RWPE1 (cell line): ENCODE measurements around the gene GABRA5.
"Not testable (repeated sequence)": the region's sequence is repeated elsewhere in the genome, so short reads cannot be mapped to it uniquely, and the experiment has no call there.

ENCODE experiments used
- CTCF ChIA-PET: fragments of 350-600 bp; sonication (Branson Sonifier 250); formaldehyde crosslinking; extraction: SDS; loops from one replicate; lab custom pipeline; 2021; lab: Yijun Ruan, JAX
- POLR2A ChIA-PET: fragments of 400-600 bp; formaldehyde crosslinking; extraction: SDS; loops from one replicate; lab custom pipeline; 2020; ENCODE audit warnings: antibody characterized with exemption; ENCODE audit not compliant: low non-redundant PET; lab: Yijun Ruan, JAX
- DNase-seq: peaks from one replicate; pipeline ENCODE4 v3.0.0; 2012; ENCODE audit warnings: low spot score
- H3K27ac ChIP-seq: fragments of 450-650 bp; 2 replicates; pipeline ENCODE4 v1.5.1; 2017
- CTCF ChIP-seq: fragments of 450-650 bp; conservative IDR thresholded peaks from 2 replicates; pipeline ENCODE4 v1.5.1; 2017; ENCODE audit warnings: low read depth, mild to moderate bottlenecking

GABRA5 gene

DNA sequence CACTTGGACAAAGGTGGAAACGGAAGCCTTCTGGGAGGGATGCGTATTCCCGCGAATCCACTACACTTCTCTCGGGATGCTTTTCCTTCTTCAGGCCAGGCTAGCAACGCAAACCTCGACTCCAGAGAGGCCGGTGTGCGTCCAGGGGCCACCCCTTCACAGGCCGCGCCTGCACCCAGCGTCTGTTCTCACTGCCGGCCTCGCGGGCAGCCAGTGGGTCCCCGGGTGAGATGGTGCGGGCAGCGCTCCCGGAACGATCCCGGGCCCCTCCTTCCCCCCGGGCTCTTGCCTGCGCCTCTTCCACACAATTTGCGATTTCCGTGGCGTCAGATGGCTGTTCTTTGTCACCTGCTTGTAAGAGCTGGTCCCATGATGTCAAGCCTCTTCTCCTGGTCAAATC, 27.3 kb downstream of the GABRA5 start:
- no peak overlapping the region for H3K27ac ChIP-seq
- no peak for DNase-seq
- ChIA-PET POLR2A (no interaction called here), CTCF (no interaction called here)
- no peak for TF ChIP-seq CTCF

- CTCF ChIA-PET: interaction anchor here (0.6 kb wide), 1 partner anchor 728 kb away, joined by 3 read pairs; no protein-coding TSS in a partner anchor
- H3K27ac ChIP-seq, DNase-seq, POLR2A ChIA-PET: not testable (repeated sequence)
These were observed 28.5 kb downstream of the GABRA5 start for GRCh38 chr15:26895346-26895745.

DNA sequence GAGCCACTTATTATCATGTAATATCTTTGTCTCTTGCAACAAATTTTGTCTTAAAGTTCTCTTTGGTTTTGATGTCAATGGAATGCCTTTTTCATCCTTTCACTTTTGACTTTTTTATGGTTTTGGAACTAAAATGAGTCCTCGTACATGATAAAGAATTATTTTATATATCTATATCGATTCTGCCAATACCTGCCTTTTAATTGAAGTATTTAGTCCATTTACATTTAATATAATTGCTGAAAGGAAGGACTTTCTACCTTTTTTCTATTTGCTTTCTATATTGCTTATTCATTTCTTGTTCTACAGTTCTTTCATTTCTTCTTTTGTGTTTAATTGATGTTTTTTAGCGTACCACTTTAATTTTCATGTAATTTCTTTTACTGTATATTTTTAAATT, 32.8 kb downstream of the GABRA5 start:
- TF ChIP-seq CTCF: no peak
- ChIA-PET CTCF (no interaction called here), POLR2A (no interaction called here)
- no peak for DNase-seq
- H3K27ac ChIP-seq: no peak overlapping the region

GRCh38 chr15:26901041-26901440, 34.2 kb downstream of the GABRA5 start:
- ChIA-PET CTCF (no interaction called here), POLR2A (no interaction called here)
- no peak for TF ChIP-seq CTCF
- H3K27ac ChIP-seq: no peak overlapping the region
- DNase-seq: no peak

DNA sequence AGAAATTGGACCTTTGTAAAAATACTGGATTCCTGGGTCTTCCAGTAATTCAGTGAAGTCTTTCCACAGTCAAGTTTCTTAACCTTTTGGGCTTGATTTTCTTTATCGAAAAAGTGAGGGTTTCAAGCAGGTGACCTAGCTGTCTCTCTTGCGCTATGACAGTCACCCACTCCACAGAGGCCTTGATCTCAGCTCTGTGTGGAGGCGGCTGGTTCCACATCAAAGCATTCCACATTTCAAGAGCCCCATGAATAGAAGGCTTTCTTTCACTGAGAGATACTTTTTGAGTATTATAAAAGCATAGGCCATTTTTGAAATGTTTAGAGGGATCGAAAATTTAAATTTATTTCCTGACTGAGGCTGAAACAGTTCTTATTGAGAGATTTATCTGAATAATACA, 43.9 kb downstream of the GABRA5 start:
- ChIA-PET POLR2A (no interaction called here), CTCF (no interaction called here)
- no peak for DNase-seq
- no peak for TF ChIP-seq CTCF
- H3K27ac ChIP-seq: no peak overlapping the region

DNA sequence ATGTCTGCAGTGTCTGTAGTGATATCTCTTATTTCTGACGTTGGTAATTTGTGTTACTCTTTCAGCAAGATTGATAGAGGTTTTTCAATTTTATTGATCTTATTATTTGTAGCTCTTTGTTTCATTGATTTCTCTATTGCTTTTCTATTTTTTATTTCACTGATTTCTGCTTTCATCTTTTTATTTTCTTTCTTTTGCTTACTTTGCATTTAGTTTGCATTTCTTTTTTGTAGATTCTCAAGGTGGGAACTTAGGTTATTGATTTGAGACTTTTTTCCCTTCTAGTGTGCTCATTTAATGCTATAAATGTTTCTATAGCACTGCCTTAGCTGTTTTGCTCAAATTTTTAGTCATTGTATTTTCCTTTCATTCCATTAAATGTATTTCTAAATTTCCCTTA, 54.6 kb downstream of the GABRA5 start:
- TF ChIP-seq CTCF: no peak
- CTCF ChIA-PET: no interaction called here

GRCh38 chr15:26926081-26926480, 59.2 kb downstream of the GABRA5 start:
- no peak for DNase-seq
- ChIA-PET CTCF (no interaction called here), POLR2A (no interaction called here)
- H3K27ac ChIP-seq: no peak overlapping the region
- no peak for TF ChIP-seq CTCF

More for the DNA sequence above, 54.6 kb downstream of the GABRA5 start:
- POLR2A ChIA-PET: no interaction called here
- H3K27ac ChIP-seq: no peak overlapping the region
- DNase-seq: no peak
